ENCODE data around the gene IRF2.

DNA sequence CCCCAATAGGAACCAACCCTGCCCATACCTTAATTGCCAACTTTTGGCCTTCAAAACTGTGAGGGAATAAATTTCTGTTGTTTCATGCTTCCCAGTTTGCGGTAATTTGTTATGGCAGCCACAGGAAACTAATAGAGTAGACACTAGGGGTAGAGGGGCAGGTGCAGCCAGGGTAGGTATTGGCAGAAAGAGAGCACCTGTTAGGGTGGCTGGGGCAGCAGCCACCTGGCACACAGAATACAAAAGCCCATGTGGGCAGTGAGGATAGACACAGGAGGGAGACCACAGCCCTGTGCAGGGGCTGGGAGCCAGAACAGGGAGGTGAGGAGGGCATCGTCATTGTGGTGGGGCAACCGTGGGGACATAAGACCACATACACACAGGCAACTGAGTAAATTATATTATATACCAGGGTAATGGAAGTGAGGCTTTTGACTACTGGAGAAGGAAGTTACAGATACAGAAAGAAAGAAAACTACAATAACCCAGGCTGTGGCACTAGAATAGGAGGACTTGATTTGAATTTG is 28.2 kb downstream of the IRF2 start:
- TF ChIP-seq, protein P1, sequence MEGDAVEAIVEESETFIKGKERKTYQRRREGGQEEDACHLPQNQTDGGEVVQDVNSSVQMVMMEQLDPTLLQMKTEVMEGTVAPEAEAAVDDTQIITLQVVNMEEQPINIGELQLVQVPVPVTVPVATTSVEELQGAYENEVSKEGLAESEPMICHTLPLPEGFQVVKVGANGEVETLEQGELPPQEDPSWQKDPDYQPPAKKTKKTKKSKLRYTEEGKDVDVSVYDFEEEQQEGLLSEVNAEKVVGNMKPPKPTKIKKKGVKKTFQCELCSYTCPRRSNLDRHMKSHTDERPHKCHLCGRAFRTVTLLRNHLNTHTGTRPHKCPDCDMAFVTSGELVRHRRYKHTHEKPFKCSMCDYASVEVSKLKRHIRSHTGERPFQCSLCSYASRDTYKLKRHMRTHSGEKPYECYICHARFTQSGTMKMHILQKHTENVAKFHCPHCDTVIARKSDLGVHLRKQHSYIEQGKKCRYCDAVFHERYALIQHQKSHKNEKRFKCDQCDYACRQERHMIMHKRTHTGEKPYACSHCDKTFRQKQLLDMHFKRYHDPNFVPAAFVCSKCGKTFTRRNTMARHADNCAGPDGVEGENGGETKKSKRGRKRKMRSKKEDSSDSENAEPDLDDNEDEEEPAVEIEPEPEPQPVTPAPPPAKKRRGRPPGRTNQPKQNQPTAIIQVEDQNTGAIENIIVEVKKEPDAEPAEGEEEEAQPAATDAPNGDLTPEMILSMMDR (IDR thresholded peaks at IDR 0.05; ENCODE audit: poor library complexity, severe bottlenecking), result no peak
- TF ChIP-seq EZH2 (IDR thresholded peaks at IDR 0.05; ENCODE audit: borderline replicate concordance, insufficient read depth, low read length, poor library complexity, severe bottlenecking) (no peak), RAD21 (conservative IDR thresholded peaks at IDR 0.05) (no peak), POLR2AphosphoS5 (IDR thresholded peaks at IDR 0.05) (no peak), SMC3 (conservative IDR thresholded peaks at IDR 0.05; ENCODE audit: poor library complexity) (no peak), TAF1 (IDR thresholded peaks at IDR 0.05; ENCODE audit: low read depth) (no peak), EP300 (conservative IDR thresholded peaks at IDR 0.05; ENCODE audit: poor library complexity, severe bottlenecking) (no peak), MXI1 (conservative IDR thresholded peaks at IDR 0.05; ENCODE audit: poor library complexity, severe bottlenecking) (no peak)
- TF ChIP-seq, protein P2, sequence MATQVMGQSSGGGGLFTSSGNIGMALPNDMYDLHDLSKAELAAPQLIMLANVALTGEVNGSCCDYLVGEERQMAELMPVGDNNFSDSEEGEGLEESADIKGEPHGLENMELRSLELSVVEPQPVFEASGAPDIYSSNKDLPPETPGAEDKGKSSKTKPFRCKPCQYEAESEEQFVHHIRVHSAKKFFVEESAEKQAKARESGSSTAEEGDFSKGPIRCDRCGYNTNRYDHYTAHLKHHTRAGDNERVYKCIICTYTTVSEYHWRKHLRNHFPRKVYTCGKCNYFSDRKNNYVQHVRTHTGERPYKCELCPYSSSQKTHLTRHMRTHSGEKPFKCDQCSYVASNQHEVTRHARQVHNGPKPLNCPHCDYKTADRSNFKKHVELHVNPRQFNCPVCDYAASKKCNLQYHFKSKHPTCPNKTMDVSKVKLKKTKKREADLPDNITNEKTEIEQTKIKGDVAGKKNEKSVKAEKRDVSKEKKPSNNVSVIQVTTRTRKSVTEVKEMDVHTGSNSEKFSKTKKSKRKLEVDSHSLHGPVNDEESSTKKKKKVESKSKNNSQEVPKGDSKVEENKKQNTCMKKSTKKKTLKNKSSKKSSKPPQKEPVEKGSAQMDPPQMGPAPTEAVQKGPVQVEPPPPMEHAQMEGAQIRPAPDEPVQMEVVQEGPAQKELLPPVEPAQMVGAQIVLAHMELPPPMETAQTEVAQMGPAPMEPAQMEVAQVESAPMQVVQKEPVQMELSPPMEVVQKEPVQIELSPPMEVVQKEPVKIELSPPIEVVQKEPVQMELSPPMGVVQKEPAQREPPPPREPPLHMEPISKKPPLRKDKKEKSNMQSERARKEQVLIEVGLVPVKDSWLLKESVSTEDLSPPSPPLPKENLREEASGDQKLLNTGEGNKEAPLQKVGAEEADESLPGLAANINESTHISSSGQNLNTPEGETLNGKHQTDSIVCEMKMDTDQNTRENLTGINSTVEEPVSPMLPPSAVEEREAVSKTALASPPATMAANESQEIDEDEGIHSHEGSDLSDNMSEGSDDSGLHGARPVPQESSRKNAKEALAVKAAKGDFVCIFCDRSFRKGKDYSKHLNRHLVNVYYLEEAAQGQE (IDR thresholded peaks at IDR 0.05; ENCODE audit: borderline replicate concordance), result no peak
